ENCODE results near the gene EIF2D. TPM values are rescaled to one million over a fixed set of nuclear protein-coding genes. Genes with fewer than 3 reads are reported as not detected.

Gene EIF2D
- total and polyA plus RNA-seq, 2 of the 8 experiments (the other 6 are each of a cell fraction or from before 2014, with no cell fraction given): 36.1 to 37.1 TPM

- TF ChIP-seq CHD7 (IDR thresholded peaks at IDR 0.05; ENCODE audit: insufficient replicate concordance, low read length) (no peak), TAF7 (optimal IDR thresholded peaks at IDR 0.05; ENCODE audit: borderline replicate concordance, low read depth, low read length) (no peak), RXRA (IDR thresholded peaks at IDR 0.05; ENCODE audit: insufficient read depth, low read depth, low read length) (no peak), SUZ12 (IDR thresholded peaks at IDR 0.05; ENCODE audit: low read length) (no peak), SP1 (IDR thresholded peaks at IDR 0.05; ENCODE audit: low read depth, low read length) (no peak), POU5F1 (IDR thresholded peaks at IDR 0.05; ENCODE audit: low read depth, low read length) (no peak), CHD1 (IDR thresholded peaks at IDR 0.05; ENCODE audit: low read depth, low read length) (no peak), YY1 (IDR thresholded peaks at IDR 0.05; ENCODE audit: low read depth, low read length) (no peak), E2F6 (IDR thresholded peaks at IDR 0.05) (no peak), JUND (IDR thresholded peaks at IDR 0.05; ENCODE audit: low read length) (no peak), TCF12 (IDR thresholded peaks at IDR 0.05; ENCODE audit: low read depth, low read length) (no peak), RNF2 (IDR thresholded peaks at IDR 0.05; ENCODE audit: borderline replicate concordance, low read depth, low read length, missing control alignments, poor library complexity, severe bottlenecking) (no peak)
Measured at GRCh38 chr1:206554211-206554610, 58.1 kb downstream of the EIF2D start (continued).

Measured in H1 (cell line).